Endothelial cell of umbilical vein (primary cell): ENCODE measurements around the gene ELF4. TPM values are rescaled to one million over a fixed set of nuclear protein-coding genes. Genes with fewer than 3 reads are reported as not detected.

Source experiments
- BruUV-seq: library from RNA; stranded (reverse); fragments of 400-500 nt; replicated peaks from 2 replicates; lab custom pipeline; 2021; lab: Mats Ljungman, UMichigan
- CTCF ChIA-PET: fragments of 300-600, 350-600 bp; sonication (Branson Sonifier 250); formaldehyde crosslinking; loops from one replicate; lab custom pipeline; 2021; ENCODE audit warnings: antibody characterized with exemption, inconsistent platforms; lab: Charles Lee
- POLR2A ChIA-PET: fragments of 300-600, 350-600 bp; sonication (Branson Sonifier 250); formaldehyde crosslinking; loops from one replicate; lab custom pipeline; 2021; ENCODE audit warnings: antibody characterized with exemption, inconsistent platforms; lab: Charles Lee
- DNase-seq: peaks from one replicate; pipeline ENCODE4 v3.0.0-alpha.2; 2011; ENCODE audit warnings: low read depth, low spot score
- FAIRE-seq: peaks from 2 replicates; lab custom pipeline; 2011; peaks lifted over from hg19 to GRCh38; lab: Jason Lieb, UNC
- H2AFZ ChIP-seq: 2 replicates; pipeline ENCODE4 v1.6.0; 2012; ENCODE audit warnings: low read depth, low read length, control low read depth, inconsistent platforms
- H3K27ac ChIP-seq: 2 replicates; pipeline ENCODE4 v1.5.1; 2011; ENCODE audit warnings: low read depth, mild to moderate bottlenecking, control low read depth, low read length, moderate library complexity; ENCODE audit not compliant: insufficient read depth
- H3K27me3 ChIP-seq, 2 experiments: 2 replicates each; pipeline versions ENCODE4 v1.6.0 to v1.6.1; 2011; ENCODE audit warnings: low read length in 2 of 2, mixed read lengths in 1 of 2; ENCODE audit not compliant: control insufficient read depth in 2 of 2, insufficient read depth in 2 of 2
- H3K36me3 ChIP-seq, 2 experiments: 2 replicates in 1 of 2; 3 replicates in 1 of 2; pipeline ENCODE4 v1.5.1; 2011; ENCODE audit warnings: low read length in 2 of 2, mild to moderate bottlenecking in 1 of 2, moderate library complexity in 1 of 2; ENCODE audit not compliant: control insufficient read depth in 2 of 2, insufficient read depth in 2 of 2; ENCODE audit errors: extremely low read depth in 1 of 2
- H3K4me1 ChIP-seq: 3 replicates; pipeline ENCODE4 v1.5.1; 2011; ENCODE audit warnings: mild to moderate bottlenecking, low read length; ENCODE audit not compliant: control insufficient read depth, insufficient read depth; ENCODE audit errors: extremely low read depth
- H3K4me2 ChIP-seq: 2 replicates; pipeline ENCODE4 v1.6.1; 2011; ENCODE audit warnings: low read length, control low read depth, mixed read lengths; ENCODE audit not compliant: insufficient read depth
- H3K4me3 ChIP-seq, 3 experiments: fragments of 200-600 bp in 1 of 3; sonication (generic), shearing (Covaris generic) in 1 of 3; replicated peaks in 1 of 3; 2 replicates each; pipeline ENCODE4 v1.5.1; 2011 to 2016; ENCODE audit warnings: control low read depth in 3 of 3, low read length in 3 of 3, mild to moderate bottlenecking in 2 of 3, inconsistent platforms in 1 of 3, low read depth in 1 of 3, moderate library complexity in 1 of 3; ENCODE audit not compliant: insufficient read depth in 1 of 3
- H3K79me2 ChIP-seq: 2 replicates; pipeline ENCODE4 v1.6.0; 2012; ENCODE audit warnings: low read length, inconsistent platforms; ENCODE audit not compliant: control insufficient read depth, insufficient read depth
- H3K9ac ChIP-seq: replicated peaks from 2 replicates; pipeline ENCODE3; 2011; ENCODE audit warnings: low read length, control low read depth; ENCODE audit not compliant: insufficient read depth; ENCODE audit errors: extremely low read depth
- H3K9me1 ChIP-seq: replicated peaks from 3 replicates; pipeline ENCODE4 v1.6.0; 2011; ENCODE audit warnings: mild to moderate bottlenecking, low read length; ENCODE audit not compliant: control insufficient read depth, insufficient read depth; ENCODE audit errors: extremely low read depth
- H3K9me3 ChIP-seq: replicated peaks from 2 replicates; pipeline ENCODE4 v1.5.1; 2012; ENCODE audit warnings: low read length, inconsistent platforms; ENCODE audit not compliant: control insufficient read depth, insufficient read depth
- H4K20me1 ChIP-seq: replicated peaks from 2 replicates; pipeline ENCODE3; 2011; ENCODE audit warnings: mild to moderate bottlenecking, low read length; ENCODE audit not compliant: control insufficient read depth, insufficient read depth; ENCODE audit errors: extremely low read depth
- CTCF ChIP-seq, 2 donors: IDR thresholded peaks; 1 replicate in 1 of 2; 2 replicates in 1 of 2; pipeline ENCODE4 v1.5.1; 2011; ENCODE audit warnings: low read length in 2 of 2, mild to moderate bottlenecking in 2 of 2, moderate library complexity in 2 of 2, control low read depth in 1 of 2, inconsistent platforms in 1 of 2, low read depth in 1 of 2; ENCODE audit not compliant: insufficient read depth in 1 of 2; ENCODE audit errors: extremely low read depth in 1 of 2
- EZH2 ChIP-seq: IDR thresholded peaks from 2 replicates; pipeline ENCODE4 v1.6.1; 2012; ENCODE audit warnings: borderline replicate concordance, low read depth, mild to moderate bottlenecking, moderate library complexity, low read length, inconsistent platforms; ENCODE audit not compliant: severe bottlenecking
- FOS ChIP-seq: IDR thresholded peaks from 2 replicates; pipeline ENCODE4 v1.6.1; 2011; ENCODE audit warnings: mild to moderate bottlenecking, low read length, moderate library complexity, borderline replicate concordance; ENCODE audit not compliant: insufficient read depth
- GATA2 ChIP-seq: IDR thresholded peaks from 2 replicates; pipeline ENCODE4 v1.7.0; 2011; ENCODE audit warnings: low read depth, mild to moderate bottlenecking, moderate library complexity, mixed read lengths, low read length; ENCODE audit not compliant: insufficient read length, insufficient read depth
- JUN ChIP-seq: IDR thresholded peaks from 2 replicates; pipeline ENCODE4 v1.6.1; 2011; ENCODE audit warnings: borderline replicate concordance, low read depth; ENCODE audit not compliant: insufficient read length, insufficient read depth
- MYC ChIP-seq: IDR thresholded peaks from one replicate; pipeline ENCODE4 v1.6.1; 2011; ENCODE audit warnings: mild to moderate bottlenecking, low read depth, low read length
- POLR2A ChIP-seq: IDR thresholded peaks from 2 replicates; pipeline ENCODE4 v1.6.1; 2012; ENCODE audit warnings: low read depth, mild to moderate bottlenecking, control low read depth, low read length
- POLR2AphosphoS5 ChIP-seq: IDR thresholded peaks from 2 replicates; pipeline ENCODE4 v1.6.1; 2012; ENCODE audit warnings: low read depth, mild to moderate bottlenecking, control low read depth, low read length, moderate library complexity; ENCODE audit not compliant: insufficient read depth
- dilution Hi-C: fragments of 300-500 bp; cut with MboI; formaldehyde crosslinking; loops from one replicate; pipeline ENCODE4 v1.15.0; 2019; ENCODE audit warnings: low sequenced_read_pairs; ENCODE audit not compliant: extremely low pct_ligation_motif_present
- intact Hi-C: fragments of 100-400 bp; cut with micrococcal nuclease; formaldehyde crosslinking; loops from one replicate; pipeline ENCODE4 v1.10.0; 2022
- polyA plus RNA-seq, 4 experiments: library from polyadenylated mRNA; depleted of rRNA in 3 of 4; stranded (reverse) in 3 of 4; unstranded in 1 of 4; fragments of >200 nt; gene quantifications; 2 replicates each; pipeline versions ENCODE4 v1.2.1 to v1.2.3, GENCODE V29; 2011 to 2012; ENCODE audit warnings: missing spikeins in 1 of 4
- total RNA-seq: library from RNA; stranded (reverse); gene quantifications from 2 replicates; pipeline ENCODE4 v1.2.3, GENCODE V29; 2021
- TF ChIP-seq, protein P1 (sequence below): IDR thresholded peaks from 2 replicates; pipeline ENCODE4 v1.6.1; 2011; ENCODE audit not compliant: insufficient read depth, insufficient read length

Gene ELF4
- total and polyA plus RNA-seq, 2 donors (not counting 3 experiments of a cell fraction or from before 2014, with no cell fraction given) = 31.9 to 33.4 TPM

DNA sequence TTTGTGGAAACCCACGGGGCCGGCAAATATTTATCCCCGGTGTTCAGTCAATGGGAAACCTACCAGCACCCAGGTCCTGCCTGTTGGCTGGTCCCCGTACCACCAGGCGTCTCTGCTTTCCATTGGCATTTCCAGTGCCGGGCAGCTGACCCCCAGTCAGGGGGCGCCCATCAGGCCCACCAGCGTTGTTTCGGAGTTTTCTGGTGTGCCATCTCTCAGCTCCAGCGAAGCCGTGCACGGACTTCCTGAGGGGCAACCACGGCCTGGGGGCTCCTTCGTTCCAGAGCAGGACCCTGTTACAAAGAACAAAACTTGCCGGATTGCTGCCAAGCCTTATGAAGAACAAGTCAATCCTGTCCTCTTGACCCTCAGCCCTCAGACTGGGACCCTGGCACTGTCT lies 95.1 kb downstream of the ELF4 start:
- no peak overlapping the region for H2AFZ ChIP-seq
- H3K27ac ChIP-seq = no peak overlapping the region
- no peaks in the 10 kb centered on the region for H3K27me3 ChIP-seq
- H4K20me1 ChIP-seq = no peaks in the 10 kb centered on the region
- FAIRE-seq (no peak), DNase-seq (no peak)
- no peaks in the 10 kb centered on the region for H3K4me1 ChIP-seq
- intact Hi-C loops (no loop called here), dilution Hi-C loops (no loop called here)
- TF ChIP-seq POLR2A (no peak), EZH2 (no peak), FOS (no peak), POLR2AphosphoS5 (no peak), CTCF (IDR thresholded peaks at IDR 0.05; ENCODE audit: extremely low read depth in 1 of 2, insufficient read depth in 1 of 2, low read depth in 1 of 2, low read length in 2 of 2) (no peak), JUN (no peak), MYC (no peak), GATA2 (no peak)
- TF ChIP-seq, protein P1, sequence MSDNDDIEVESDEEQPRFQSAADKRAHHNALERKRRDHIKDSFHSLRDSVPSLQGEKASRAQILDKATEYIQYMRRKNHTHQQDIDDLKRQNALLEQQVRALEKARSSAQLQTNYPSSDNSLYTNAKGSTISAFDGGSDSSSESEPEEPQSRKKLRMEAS = no peak
- POLR2A ChIA-PET = no interaction called here
- H3K79me2 ChIP-seq = no peaks in the 10 kb centered on the region
- no peak overlapping the region for H3K9ac ChIP-seq
- H3K9me3 ChIP-seq = no peaks in the 10 kb centered on the region
- no TSS peak for BruUV-seq
- CTCF ChIA-PET = interaction anchor here (1.9 kb wide), 1 partner anchor 90 kb away, joined by 6 read pairs; no protein-coding TSS in a partner anchor
- no peaks in the 10 kb centered on the region for H3K9me1 ChIP-seq
- H3K4me3 ChIP-seq = no peak overlapping the region
- H3K4me2 ChIP-seq = no peak overlapping the region
- H3K36me3 ChIP-seq = peaks cover 0 to 11% of the 10 kb centered on the region in 2 experiments

Other genes with a start within 250 kb of the ELF4 start
- gene UTP14A, start 204.3 kb downstream of the ELF4 start, total RNA-seq = 23.5 and 27.7 TPM in 2 replicates
- gene UTP14A, start 204.3 kb downstream of the ELF4 start, polyA plus RNA-seq = 4.7 and 6.5 TPM in 2 replicates
- 13.1 and 16.7 TPM in 2 replicates for gene BCORL1, start 127.9 kb downstream of the ELF4 start, total RNA-seq
- gene BCORL1, start 127.9 kb downstream of the ELF4 start, polyA plus RNA-seq = 1.8 TPM in 2 replicates
- gene AIFM1, start 55.3 kb upstream of the ELF4 start, total RNA-seq = 29.7 and 30.6 TPM in 2 replicates
- gene AIFM1, start 55.3 kb upstream of the ELF4 start, polyA plus RNA-seq = 17.2 and 23.7 TPM in 2 replicates
- gene RAB33A, start 61.5 kb upstream of the ELF4 start, total RNA-seq = 0.91 and 1.4 TPM in 2 replicates
- gene RAB33A, start 61.5 kb upstream of the ELF4 start, polyA plus RNA-seq = 1.3 and 1.6 TPM in 2 replicates
- 7.3 and 7.7 TPM in 2 replicates for gene ZNF280C, start 158.4 kb upstream of the ELF4 start, total RNA-seq
- 2.5 and 3.2 TPM in 2 replicates for gene ZNF280C, start 158.4 kb upstream of the ELF4 start, polyA plus RNA-seq
- 10.6 and 14.5 TPM in 2 replicates for gene SLC25A14, start 229.4 kb upstream of the ELF4 start, total RNA-seq
- 9.2 and 11.5 TPM in 2 replicates for gene SLC25A14, start 229.4 kb upstream of the ELF4 start, polyA plus RNA-seq